Effector CD8-positive, alpha-beta T cell (primary cell): Measurements from ENCODE around the gene FAM193B.

Experiments
- DNase-seq: peaks from one replicate; lab custom pipeline; 2025; lab: John Stamatoyannopoulos, UW

The FAM193B gene

GRCh38 chr5:177500685-177501522 lies 53.5 kb downstream of the FAM193B start:
- DNase-seq, result peak; percentile 77

- DNase-seq, result no peak
Observed at GRCh38 chr5:177499842-177500241, 54.5 kb downstream of the FAM193B start.

- DNase-seq, result no peak
Observed at GRCh38 chr5:177498013-177498787, 56.2 kb downstream of the FAM193B start.

- DNase-seq, result peak; percentile 90
Observed at GRCh38 chr5:177497292-177498012, 56.9 kb downstream of the FAM193B start, which contains the start of gene PDLIM7. Gene PDLIM7 (minus strand): TSS chr5:177497604. CDS start chr5:177496512, 1,092 bp downstream.

GRCh38 chr5:177496727-177497291 lies 57.6 kb downstream of the FAM193B start:
- no peak for DNase-seq

- no peak for DNase-seq
Observed at GRCh38 chr5:177496070-177496726, 58.2 kb downstream of the FAM193B start.

- no peak for DNase-seq
Observed at GRCh38 chr5:177495243-177496060, 58.9 kb downstream of the FAM193B start.

GRCh38 chr5:177494346-177495195 lies 59.8 kb downstream of the FAM193B start:
- DNase-seq, result no peak

- DNase-seq, result no peak
Observed at GRCh38 chr5:177493795-177494345, 60.5 kb downstream of the FAM193B start.

GRCh38 chr5:177492841-177493240 lies 61.5 kb downstream of the FAM193B start:
- no peak for DNase-seq

GRCh38 chr5:177491983-177492746 lies 62.2 kb downstream of the FAM193B start:
- DNase-seq, result no peak

- no peak for DNase-seq
Observed at GRCh38 chr5:177491429-177491945, 62.9 kb downstream of the FAM193B start.

GRCh38 chr5:177490992-177491391 lies 63.4 kb downstream of the FAM193B start:
- no peak for DNase-seq

- no peak for DNase-seq
Observed at GRCh38 chr5:177490311-177490991, 63.9 kb downstream of the FAM193B start.

- DNase-seq, result no peak
Observed at GRCh38 chr5:177489119-177489716, 65.1 kb downstream of the FAM193B start.

- no peak for DNase-seq
Observed at GRCh38 chr5:177487975-177488374, 66.4 kb downstream of the FAM193B start.

- DNase-seq, result no peak
Observed at GRCh38 chr5:177487144-177487543, 67.2 kb downstream of the FAM193B start.
